ENCODE data around the gene IGSF6.
A peak's percentile ranks its signal among the peaks of the same experiment; 100 is the strongest.

Gene IGSF6

DNA sequence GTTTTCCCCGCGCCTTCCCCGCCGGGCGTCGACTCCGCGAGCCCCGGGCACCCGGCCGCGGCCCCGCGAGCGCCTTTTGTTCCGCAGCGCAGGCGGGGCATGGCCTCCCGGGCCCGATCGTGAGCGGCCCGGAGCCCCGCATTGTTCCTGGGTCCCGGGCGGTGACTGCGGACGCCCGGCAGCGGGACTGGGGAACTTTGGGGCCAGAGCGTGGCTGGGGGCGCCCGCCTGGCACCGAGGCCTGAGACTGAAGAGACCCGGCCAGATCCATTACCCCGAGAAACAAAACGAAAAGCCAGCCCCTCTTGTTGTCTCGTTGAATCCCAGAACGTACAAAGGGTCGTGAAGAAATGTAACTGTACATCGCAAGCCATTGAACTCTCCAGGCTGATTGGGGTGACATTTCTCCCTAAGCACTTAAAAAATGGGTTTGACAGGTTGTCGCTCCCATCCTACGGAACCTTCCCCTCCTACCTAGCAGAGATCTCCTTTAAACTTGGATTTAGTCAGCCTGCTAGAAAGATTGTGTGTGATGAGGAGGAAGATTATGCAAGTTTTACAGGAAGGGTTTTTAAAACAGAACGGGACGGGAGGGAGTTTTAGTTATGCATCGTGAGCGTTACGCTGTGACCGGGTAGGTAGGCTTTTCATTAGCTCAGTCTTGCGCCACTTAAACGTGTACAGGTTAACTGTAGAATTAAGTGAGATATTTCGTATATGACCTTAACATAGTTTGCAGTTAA, 52.2 kb downstream of the IGSF6 start:
- no peak for DNase-seq (ENCODE audit: low read depth in 2 of 2)

DNA sequence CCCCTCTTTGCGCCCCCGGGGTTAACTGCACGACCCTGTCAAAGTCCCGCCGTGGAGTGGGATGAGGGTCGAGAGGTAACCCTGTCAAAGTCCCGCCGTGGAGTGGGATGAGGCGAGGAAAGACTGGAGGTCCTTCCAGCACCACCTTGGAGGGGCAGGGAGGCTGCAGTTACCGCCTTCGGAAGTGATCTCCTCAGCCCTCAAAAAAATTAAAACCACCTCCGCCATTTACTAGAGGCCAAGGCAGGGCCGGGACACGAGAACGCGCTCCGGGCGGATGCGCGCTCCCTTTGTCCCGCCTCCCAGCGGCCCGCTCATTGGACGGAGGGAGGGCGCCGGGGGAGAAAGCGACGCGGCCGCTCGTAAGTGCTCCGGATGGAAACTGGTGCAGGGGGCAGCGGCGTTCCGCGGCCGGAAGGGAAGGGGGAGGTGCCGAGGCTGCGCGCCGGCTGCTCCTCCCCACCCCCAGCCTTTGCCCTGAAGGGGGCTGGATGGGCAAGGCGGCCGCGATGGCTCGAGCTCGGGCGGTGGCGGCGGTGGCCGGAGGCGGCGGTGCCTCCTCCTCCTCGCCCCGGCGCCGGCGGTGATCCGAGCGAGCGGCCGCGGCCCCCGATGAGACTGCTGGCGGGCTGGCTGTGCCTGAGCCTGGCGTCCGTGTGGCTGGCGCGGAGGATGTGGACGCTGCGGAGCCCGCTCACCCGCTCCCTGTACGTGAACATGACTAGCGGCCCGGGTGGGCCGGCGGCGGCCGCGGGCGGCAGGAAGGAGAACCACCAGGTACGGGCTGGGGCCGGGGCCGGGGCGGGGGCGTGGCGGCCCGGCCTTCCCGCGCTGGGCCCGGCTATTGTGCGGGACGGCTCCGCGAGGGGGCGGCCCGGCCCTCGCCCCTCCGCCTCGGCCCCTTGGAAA, 53.0 kb downstream of the IGSF6 start, which contains the start of gene METTL9:
Gene METTL9, plus strand, starts transcription at position 456 of the 909 bp plus-strand sequence. Its CDS starts 157 bp downstream, at position 613.
- DNase-seq (ENCODE audit: low read depth in 2 of 2), result peak; percentile 90 to 92

DNA sequence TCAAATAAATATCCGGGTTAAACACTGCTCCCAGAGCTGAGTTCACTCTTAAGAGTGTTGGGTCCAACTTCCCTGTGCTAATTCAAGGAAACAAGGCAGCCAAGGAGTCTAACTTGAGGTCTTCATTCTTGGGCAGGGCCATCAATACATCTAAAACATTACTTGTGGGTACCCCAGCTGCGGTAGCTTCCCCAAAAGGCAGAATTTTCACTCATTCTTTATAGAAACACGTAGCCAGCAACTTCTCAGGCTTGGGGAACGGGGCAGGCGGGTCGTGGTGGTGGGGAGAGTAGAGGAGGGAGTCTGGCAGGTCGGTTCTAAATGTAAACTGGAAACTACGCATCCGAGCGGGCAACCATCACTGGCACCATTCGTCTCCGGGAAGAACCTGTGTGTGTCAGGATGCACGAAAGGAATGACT, 53.7 kb downstream of the IGSF6 start:
- no peak for DNase-seq (ENCODE audit: low read depth in 2 of 2)

DNA sequence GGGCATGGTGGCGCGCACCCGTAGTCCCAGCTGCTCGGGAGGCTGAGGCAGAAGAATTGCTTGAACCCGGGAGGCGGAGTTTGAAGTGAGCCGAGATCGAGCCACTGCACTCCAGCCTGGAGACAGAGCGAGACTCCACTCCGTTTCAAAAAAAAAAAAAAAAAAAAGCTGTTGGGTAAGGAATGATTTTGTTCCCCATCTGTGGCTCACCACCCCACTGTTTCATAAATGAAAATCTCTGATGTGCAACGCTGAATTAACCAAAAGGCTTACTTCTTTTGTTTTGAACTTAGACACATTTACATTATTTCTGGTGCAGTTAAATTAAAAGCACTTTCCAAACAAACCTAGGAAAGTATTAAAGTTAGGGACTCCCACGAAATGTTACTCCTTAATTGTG, 54.2 kb downstream of the IGSF6 start:
- DNase-seq (ENCODE audit: low read depth in 2 of 2), result no peak

DNA sequence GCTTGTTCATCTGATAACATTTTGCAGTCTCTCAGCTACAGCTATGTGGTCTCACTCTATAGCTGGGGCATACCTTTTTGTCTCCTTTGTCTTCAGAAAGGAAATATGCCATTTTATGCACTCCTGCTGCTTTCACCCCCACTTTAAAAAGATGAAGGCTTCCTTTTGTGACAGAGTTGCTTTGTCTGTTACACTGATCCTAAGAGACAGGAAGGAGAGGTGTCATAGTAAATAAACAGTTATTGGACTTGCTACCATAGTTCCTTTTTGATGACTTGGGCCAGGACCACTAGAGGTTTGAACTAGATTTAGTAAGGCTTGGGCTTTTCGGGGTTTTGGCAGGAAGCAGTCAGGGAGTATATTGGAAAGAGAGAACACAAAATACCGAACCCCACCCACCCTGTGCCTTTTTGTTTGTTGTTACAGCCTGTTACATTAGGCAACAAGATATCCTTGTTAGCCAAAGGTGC, 54.8 kb downstream of the IGSF6 start:
- DNase-seq (ENCODE audit: low read depth in 2 of 2), result no peak

DNA sequence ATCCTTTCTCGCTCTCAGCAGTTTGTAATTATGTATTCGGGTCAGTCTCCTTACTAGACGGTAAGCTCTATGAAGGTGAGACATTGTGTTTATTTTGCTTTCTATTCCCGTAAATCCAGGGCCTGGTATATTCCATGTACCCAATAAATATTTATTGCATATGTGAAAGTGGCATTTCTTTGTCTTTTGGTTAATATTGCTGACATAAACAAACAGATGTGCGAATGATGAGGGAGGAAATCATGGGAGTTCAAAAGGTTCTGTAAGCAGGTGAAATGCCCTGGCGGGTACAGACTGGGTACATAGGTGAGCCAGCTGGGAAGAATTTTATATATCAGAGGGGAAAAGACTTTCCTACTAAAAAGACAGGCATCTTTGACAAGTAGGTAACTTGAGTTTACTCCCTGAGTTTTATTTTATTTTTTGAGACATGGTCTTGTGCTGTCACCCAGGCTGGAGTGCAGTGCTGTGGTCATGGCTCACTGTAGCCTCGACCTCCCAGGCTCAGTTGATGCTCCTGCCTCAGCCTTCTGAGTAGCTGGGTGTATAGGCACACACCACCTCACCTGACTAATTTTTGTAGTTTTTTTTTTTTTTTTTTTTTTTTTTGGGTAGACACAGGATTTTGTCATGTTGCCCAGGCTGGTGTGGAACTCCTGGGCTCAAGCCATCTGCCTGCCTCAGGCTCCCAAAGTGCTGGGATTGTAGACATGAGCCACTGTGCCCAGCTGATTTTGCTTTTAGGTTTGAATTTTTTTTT, 58.7 kb downstream of the IGSF6 start:
- no peak for DNase-seq (ENCODE audit: low read depth in 2 of 2)

DNA sequence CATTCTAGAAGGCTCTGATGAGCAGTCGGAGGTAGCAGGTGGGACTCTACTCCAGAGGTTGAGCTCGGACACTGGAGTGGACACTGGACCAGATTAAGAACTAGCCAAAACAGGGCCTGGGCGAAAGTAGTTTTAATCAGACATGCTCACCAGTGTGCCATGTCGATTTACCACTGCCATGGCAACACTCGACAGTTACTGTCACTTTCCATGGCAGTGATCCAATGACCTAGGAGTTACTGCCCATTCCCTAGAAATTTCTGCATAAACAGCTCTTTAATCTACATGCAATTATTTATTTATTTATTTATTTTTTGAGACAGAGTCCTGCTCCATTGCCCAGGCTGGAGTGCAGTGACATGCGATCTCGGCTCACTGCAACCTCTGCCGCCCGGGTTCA, 60.2 kb downstream of the IGSF6 start:
- no peak for DNase-seq (ENCODE audit: low read depth in 2 of 2)

DNA sequence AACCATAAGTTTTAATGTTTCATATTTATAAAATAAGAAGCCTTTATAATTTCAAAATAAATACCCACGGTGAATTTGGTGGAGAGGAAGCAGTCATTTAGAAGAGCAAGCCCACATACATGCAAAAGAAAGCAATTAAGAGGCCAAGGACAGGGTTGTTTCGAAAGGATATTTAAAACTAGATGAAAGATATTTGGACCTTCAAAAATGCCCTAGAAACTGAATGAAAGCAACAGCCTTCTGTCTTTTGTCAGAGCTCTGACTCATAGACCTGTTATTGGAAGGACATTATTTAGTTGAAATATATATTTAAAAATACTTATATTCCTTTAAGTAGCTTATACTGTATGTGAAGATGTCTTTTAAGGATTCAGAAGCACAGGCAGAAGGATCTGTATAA, 61.6 kb downstream of the IGSF6 start:
- DNase-seq (ENCODE audit: low read depth in 2 of 2), result no peak

DNA sequence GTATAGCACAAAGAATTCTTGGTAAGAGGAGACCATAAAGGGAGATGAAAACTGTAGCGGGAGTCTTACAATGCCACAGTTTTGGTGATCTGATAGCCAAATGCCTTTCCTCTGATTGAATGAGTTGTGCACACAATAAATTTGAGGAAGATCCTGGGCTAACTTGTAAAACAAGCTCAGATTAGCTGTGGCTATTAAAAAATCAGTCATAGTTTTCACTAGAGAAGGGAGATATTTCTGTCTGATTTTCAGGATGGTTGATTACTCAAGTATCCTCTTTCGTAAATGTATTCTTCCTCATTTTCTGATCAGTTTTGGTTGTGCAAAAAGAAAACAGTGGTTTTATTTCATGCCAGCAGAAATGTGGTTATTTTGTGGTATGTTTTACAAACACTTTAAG, 62.1 kb downstream of the IGSF6 start:
- no peak for DNase-seq (ENCODE audit: low read depth in 2 of 2)

DNA sequence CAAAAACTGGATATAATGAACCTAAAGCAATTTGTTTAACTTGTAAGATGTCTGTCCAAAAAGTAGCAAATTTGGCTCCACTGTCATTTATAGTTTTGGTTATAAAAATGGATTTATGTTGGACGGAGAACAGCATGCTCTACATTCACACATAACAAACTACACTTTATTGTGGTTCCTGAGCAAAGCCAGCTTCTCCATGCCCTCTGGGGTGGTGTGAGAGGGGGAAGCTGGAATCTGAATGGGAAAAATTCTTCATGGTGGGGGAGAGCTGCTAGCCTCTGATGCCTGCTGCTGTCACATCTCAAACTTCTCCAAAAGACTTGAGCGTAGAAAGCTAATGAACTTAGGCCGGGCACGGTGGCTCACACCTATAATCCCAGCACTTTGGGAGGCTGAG, 62.9 kb downstream of the IGSF6 start:
- DNase-seq (ENCODE audit: low read depth in 2 of 2), result no peak

All from stimulated activated CD8-positive, alpha-beta memory T cell treated with anti-CD3 and anti-CD28 coated beads, Interleukin-2, amount 100 ng/mL, for 48 hours (primary cell).